SK-N-SH (cell line): Measurements from ENCODE around the gene TBX4. TPM values are rescaled to one million over a fixed set of nuclear protein-coding genes. Genes with fewer than 3 reads are reported as not detected.

Source experiments
- CHD2 ChIP-seq: fragments of 150-350 bp; IDR thresholded peaks from 2 replicates; pipeline ENCODE4 v1.6.1; 2018; ENCODE audit warnings: low read length; ENCODE audit not compliant: partially characterized antibody
- EP300 ChIP-seq, 2 experiments: IDR thresholded peaks; 2 replicates each; pipeline versions ENCODE4 v1.4.0 to v1.6.1; 2012; ENCODE audit warnings: borderline replicate concordance in 1 of 2, low read depth in 1 of 2, low read length in 1 of 2
- EZH2phosphoT487 ChIP-seq: fragments of 200-600 bp; sonication (generic); IDR thresholded peaks from 2 replicates; pipeline ENCODE4 v1.6.1; 2017; ENCODE audit warnings: low read depth, mixed run types, mild to moderate bottlenecking, antibody characterized with exemption, moderate library complexity, borderline replicate concordance
- GABPA ChIP-seq: IDR thresholded peaks from 2 replicates; pipeline ENCODE4 v1.4.0; 2012; ENCODE audit warnings: low read depth, mild to moderate bottlenecking
- JUND ChIP-seq: IDR thresholded peaks from 2 replicates; pipeline ENCODE4 v1.4.0; 2012
- MEF2A ChIP-seq: IDR thresholded peaks from 2 replicates; pipeline ENCODE4 v1.4.0; 2012; ENCODE audit warnings: low read depth, borderline replicate concordance
- MXI1 ChIP-seq: IDR thresholded peaks from 2 replicates; pipeline ENCODE4 v1.6.1; 2012; ENCODE audit warnings: mild to moderate bottlenecking, low read depth, low read length, improper control_type of control experiment
- NFIC ChIP-seq: IDR thresholded peaks from 2 replicates; pipeline ENCODE4 v1.4.0; 2012; ENCODE audit warnings: borderline replicate concordance
- NRF1 ChIP-seq: IDR thresholded peaks from 2 replicates; pipeline ENCODE4 v1.6.1; 2012; ENCODE audit warnings: low read depth, mild to moderate bottlenecking, low read length
- POLR2AphosphoS5 ChIP-seq: IDR thresholded peaks from 2 replicates; pipeline ENCODE4 v1.6.1; 2012; ENCODE audit warnings: low read depth, low read length
- RFX5 ChIP-seq: IDR thresholded peaks from 2 replicates; pipeline ENCODE4 v1.6.1; 2012; ENCODE audit warnings: mild to moderate bottlenecking, improper control_type of control experiment, low read length
- RXRA ChIP-seq: IDR thresholded peaks from 2 replicates; pipeline ENCODE4 v1.4.0; 2012; ENCODE audit warnings: low read depth, mild to moderate bottlenecking, borderline replicate concordance
- SIN3A ChIP-seq: IDR thresholded peaks from 2 replicates; pipeline ENCODE4 v1.6.1; 2012; ENCODE audit warnings: low read depth, mild to moderate bottlenecking, low read length, moderate library complexity, borderline replicate concordance
- SMC3 ChIP-seq: IDR thresholded peaks from 2 replicates; pipeline ENCODE4 v1.6.1; 2012; ENCODE audit warnings: low read depth, low read length, improper control_type of control experiment
- TAF1 ChIP-seq: IDR thresholded peaks from 2 replicates; pipeline ENCODE4 v1.6.1; 2012; ENCODE audit warnings: low read depth, mild to moderate bottlenecking, low read length, moderate library complexity, borderline replicate concordance
- TCF12 ChIP-seq: IDR thresholded peaks from 2 replicates; pipeline ENCODE4 v1.4.0; 2012
- TEAD4 ChIP-seq: IDR thresholded peaks from 2 replicates; pipeline ENCODE4 v1.4.0; 2012; ENCODE audit warnings: mild to moderate bottlenecking, borderline replicate concordance; ENCODE audit not compliant: insufficient read depth
- USF2 ChIP-seq: fragments of 150-350 bp; IDR thresholded peaks from 2 replicates; pipeline ENCODE4 v1.6.1; 2017; ENCODE audit warnings: antibody characterized with exemption, low read length, low read depth, borderline replicate concordance
- ZBTB33 ChIP-seq: IDR thresholded peaks from 2 replicates; pipeline ENCODE4 v1.4.0; 2012; ENCODE audit warnings: low read depth, borderline replicate concordance
- polyA plus RNA-seq, 3 experiments: library from polyadenylated mRNA; depleted of rRNA; stranded (reverse); fragments of >200 nt; gene quantifications; 2 replicates each; pipeline ENCODE4 v1.2.3, GENCODE V29; 2012
- TF ChIP-seq, protein P1 (sequence below): IDR thresholded peaks from 2 replicates; pipeline ENCODE4 v1.4.0; 2012; ENCODE audit warnings: low read depth

Gene TBX4
- polyA plus RNA-seq, 1 of the 3 experiments (the other 2 are of a cell fraction), result 0.02 TPM

- TF ChIP-seq ZBTB33 (no peak; the same call in 1 of the 2 replicates), MEF2A (peak; percentile 42; the same call in 1 of the 2 replicates), NFIC (peak; percentile 34; the same call in 1 of the 2 replicates), SIN3A (peak; percentile 9; the same call in 1 of the 2 replicates), TEAD4 (no peak), SMC3 (peak; percentile 98), MXI1 (no peak), NRF1 (no peak), TCF12 (no peak; the same call in 1 of the 2 replicates), USF2 (no peak), EP300 (IDR thresholded peaks at IDR 0.05; ENCODE audit: borderline replicate concordance in 1 of 2, low read depth in 1 of 2, low read length in 1 of 2) (no peak; a peak in 1 of 4 replicates), RXRA (no peak), TAF1 (peak; percentile 55; the same call in 1 of the 2 replicates), JUND (no peak), CHD2 (peak; percentile 68), RFX5 (no peak), EZH2phosphoT487 (no peak), POLR2AphosphoS5 (peak; percentile 68; the same call in 1 of the 2 replicates), GABPA (peak; percentile 22; the same call in 1 of the 2 replicates)
- TF ChIP-seq, protein P1, sequence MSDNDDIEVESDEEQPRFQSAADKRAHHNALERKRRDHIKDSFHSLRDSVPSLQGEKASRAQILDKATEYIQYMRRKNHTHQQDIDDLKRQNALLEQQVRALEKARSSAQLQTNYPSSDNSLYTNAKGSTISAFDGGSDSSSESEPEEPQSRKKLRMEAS, result peak; percentile 52; the same call in 1 of the 2 replicates
Observed at GRCh38 chr17:61412143-61412859, 39.9 kb upstream of the TBX4 start (continued).
